GM12878 (cell line): ENCODE data around the gene POR. TPM values are rescaled to one million over a fixed set of nuclear protein-coding genes. Genes with fewer than 3 reads are reported as not detected.
A peak's percentile ranks its signal among the peaks of the same experiment; 100 is the strongest.

Experiments
- ATAC-seq: fragments of 200-7000 bp; cut with Tn5 transposase; 3 replicates; pipeline ENCODE4 v1.9.1; 2020; ENCODE audit warnings: mild to moderate bottlenecking, moderate library complexity
- BruUV-seq: library from RNA; stranded (reverse); fragments of 400-500 nt; replicated peaks from 2 replicates; lab custom pipeline; 2021; lab: Mats Ljungman, UMichigan
- CTCF ChIA-PET: fragments of 300-600 bp; sonication (Branson Sonifier 250); formaldehyde crosslinking; extraction: SDS; loops from one replicate; lab custom pipeline; 2021; ENCODE audit warnings: inconsistent platforms; lab: Yijun Ruan, JAX
- POLR2A ChIA-PET: fragments of 350-600 bp; formaldehyde crosslinking; extraction: SDS; loops from one replicate; lab custom pipeline; 2021; ENCODE audit warnings: inconsistent platforms; lab: Charles Lee
- RAD21 ChIA-PET: fragments of 300-600 bp; sonication (Branson Sonifier 250); formaldehyde crosslinking; loops from one replicate; lab custom pipeline; 2023; ENCODE audit warnings: antibody characterized with exemption; ENCODE audit not compliant: unreplicated experiment; lab: Charles Lee
- SMC1A ChIA-PET: fragments of 300-600 bp; sonication (Branson Sonifier 250); formaldehyde crosslinking; loops from one replicate; lab custom pipeline; 2023; ENCODE audit not compliant: unreplicated experiment, uncharacterized antibody; lab: Charles Lee
- DNase-seq: peaks from one replicate; pipeline ENCODE4 v3.0.0-alpha.2; 2011; ENCODE audit warnings: low read depth, low spot score
- FAIRE-seq: peaks from 3 replicates; lab custom pipeline; 2011; peaks lifted over from hg19 to GRCh38; lab: Jason Lieb, UNC
- H2AFZ ChIP-seq: 2 replicates; pipeline ENCODE4 v1.6.0; 2011; ENCODE audit warnings: low read depth, low read length, control low read depth; ENCODE audit not compliant: control insufficient read depth
- H3K27ac ChIP-seq: 2 replicates; pipeline ENCODE4 v1.5.1; 2011; ENCODE audit warnings: control low read depth; ENCODE audit not compliant: control insufficient read depth, insufficient read depth
- H3K27me3 ChIP-seq, 2 experiments: replicated peaks in 1 of 2; 2 replicates each; pipeline versions ENCODE4 v1.6.0 to v1.6.1; 2011; ENCODE audit warnings: low read length in 1 of 2; ENCODE audit not compliant: control insufficient read depth in 2 of 2, insufficient read depth in 2 of 2
- H3K36me3 ChIP-seq, 2 experiments: 2 replicates each; pipeline ENCODE4 v1.5.1; 2011; ENCODE audit warnings: low read length in 1 of 2; ENCODE audit not compliant: control insufficient read depth in 2 of 2, insufficient read depth in 2 of 2
- H3K4me1 ChIP-seq: 2 replicates; pipeline ENCODE4 v1.6.1; 2011; ENCODE audit warnings: mild to moderate bottlenecking, low read length, moderate library complexity, mixed read lengths; ENCODE audit not compliant: control insufficient read depth, insufficient read depth
- H3K4me2 ChIP-seq: 2 replicates; pipeline ENCODE4 v1.6.0; 2011; ENCODE audit warnings: control low read depth; ENCODE audit not compliant: control insufficient read depth, insufficient read depth
- H3K4me3 ChIP-seq: fragments of 200-600 bp; sonication (generic); 2 replicates; pipeline ENCODE4 v1.5.1; 2016
- H3K79me2 ChIP-seq: 2 replicates; pipeline ENCODE4 v1.6.0; 2011; ENCODE audit warnings: low read length; ENCODE audit not compliant: control insufficient read depth, insufficient read depth
- H3K9ac ChIP-seq: 2 replicates; pipeline ENCODE4 v1.8.0; 2011; ENCODE audit warnings: low read length, control low read depth, mixed read lengths; ENCODE audit not compliant: control insufficient read depth, insufficient read depth
- H3K9me3 ChIP-seq: replicated peaks from 3 replicates; pipeline ENCODE4 v1.5.1; 2011; ENCODE audit warnings: mild to moderate bottlenecking, low read length; ENCODE audit not compliant: control insufficient read depth, insufficient read depth
- H4K20me1 ChIP-seq: 2 replicates; pipeline ENCODE4 v1.6.0; 2011; ENCODE audit not compliant: control insufficient read depth, insufficient read depth
- BACH1 ChIP-seq: fragments of 450-650 bp; IDR thresholded peaks from 2 replicates; pipeline ENCODE4 v1.6.1; 2017; ENCODE audit warnings: mild to moderate bottlenecking, borderline replicate concordance
- MXI1 ChIP-seq: fragments of 150-350 bp; IDR thresholded peaks from 2 replicates; pipeline ENCODE4 v1.6.1; 2011; ENCODE audit warnings: low read depth, mild to moderate bottlenecking, inconsistent platforms, low read length, improper control_type of control experiment
- MYC ChIP-seq: IDR thresholded peaks from 2 replicates; pipeline ENCODE4 v1.6.1; 2011; ENCODE audit warnings: mild to moderate bottlenecking, low read length, moderate library complexity, inconsistent platforms; ENCODE audit not compliant: insufficient read depth, insufficient replicate concordance, insufficient read length, severe bottlenecking
- TCF12 ChIP-seq: IDR thresholded peaks from 2 replicates; pipeline ENCODE4 v1.6.1; 2011; ENCODE audit warnings: low read depth, mild to moderate bottlenecking, low read length
- ZNF384 ChIP-seq: IDR thresholded peaks from 2 replicates; pipeline ENCODE4 v1.6.1; 2012; ENCODE audit warnings: low read depth, mild to moderate bottlenecking, low read length, improper control_type of control experiment, borderline replicate concordance
- ZNF622 ChIP-seq: fragments of 450-650 bp; IDR thresholded peaks from 2 replicates; pipeline ENCODE4 v1.6.1; 2017; ENCODE audit warnings: mild to moderate bottlenecking, inconsistent platforms
- WGBS: methylation state at CpG from one replicate; pipeline ENCODE4 v1.1.6; 2016; ENCODE audit warnings: low lambda C conversion rate; ENCODE audit not compliant: insufficient replicate concordance, insufficient coverage; ENCODE audit errors: missing lambda C conversion rate; 5-methylcytosine and 5-hydroxymethylcytosine counted together
- in situ Hi-C: fragments of 300-500 bp; cut with MboI; formaldehyde crosslinking; loops from 9 replicates; pipeline ENCODE4 v1.14.3; 2018; ENCODE audit warnings: mixed read lengths
- intact Hi-C: fragments of 100-400 bp; cut with micrococcal nuclease; formaldehyde crosslinking; loops from one replicate; pipeline ENCODE4 v1.14.2; 2022; ENCODE audit not compliant: unreplicated experiment
- polyA plus RNA-seq, 11 experiments: library from polyadenylated mRNA; depleted of rRNA in 4 of 11; unstranded in 6 of 11; stranded (reverse) in 5 of 11; fragments of >200 nt; fragmentation: Nextera tagmentation in 4 of 11; fragmentation: Illumina TruSeq in 1 of 11; extraction: Ambion mirVana in 4 of 11; extraction: Trizol in 1 of 11; gene quantifications; 1 replicate in 1 of 11; 2 replicates in 10 of 11; pipeline versions ENCODE4 v1.2.1 to v1.2.3, GENCODE V29; 2011 to 2016; ENCODE audit warnings: inconsistent platforms in 2 of 11, missing spikeins in 2 of 11, low read depth in 1 of 11
- total RNA-seq, 4 experiments: library from RNA; depleted of rRNA in 3 of 4; stranded (reverse); fragments of >200 nt in 3 of 4; fragmentation: Illumina TruSeq in 1 of 4; extraction: Trizol in 1 of 4; gene quantifications; 2 replicates each; pipeline versions ENCODE4 v1.2.1 to v1.2.3, GENCODE V29; 2013 to 2021
- TF ChIP-seq, protein P1 (sequence below): IDR thresholded peaks from 2 replicates; pipeline ENCODE4 v1.6.1; 2012; ENCODE audit warnings: low read depth, low read length, improper control_type of control experiment
- TF ChIP-seq, protein P2 (sequence below): fragments of 450-650 bp; IDR thresholded peaks from 2 replicates; pipeline ENCODE4 v1.6.1; 2018; ENCODE audit warnings: borderline replicate concordance, mild to moderate bottlenecking; ENCODE audit not compliant: partially characterized antibody
- TF ChIP-seq, protein P3 (sequence below): IDR thresholded peaks from 2 replicates; pipeline ENCODE4 v1.6.1; 2011; ENCODE audit warnings: borderline replicate concordance, low read depth, mild to moderate bottlenecking, moderate library complexity, low read length; ENCODE audit not compliant: insufficient read depth, poor library complexity, severe bottlenecking

POR gene
- total and polyA plus RNA-seq, 10 of the 15 experiments (the other 5 are each of a cell fraction or from before 2014, with no cell fraction given) = 2.2 to 75.8 (median 35.9) TPM

DNA sequence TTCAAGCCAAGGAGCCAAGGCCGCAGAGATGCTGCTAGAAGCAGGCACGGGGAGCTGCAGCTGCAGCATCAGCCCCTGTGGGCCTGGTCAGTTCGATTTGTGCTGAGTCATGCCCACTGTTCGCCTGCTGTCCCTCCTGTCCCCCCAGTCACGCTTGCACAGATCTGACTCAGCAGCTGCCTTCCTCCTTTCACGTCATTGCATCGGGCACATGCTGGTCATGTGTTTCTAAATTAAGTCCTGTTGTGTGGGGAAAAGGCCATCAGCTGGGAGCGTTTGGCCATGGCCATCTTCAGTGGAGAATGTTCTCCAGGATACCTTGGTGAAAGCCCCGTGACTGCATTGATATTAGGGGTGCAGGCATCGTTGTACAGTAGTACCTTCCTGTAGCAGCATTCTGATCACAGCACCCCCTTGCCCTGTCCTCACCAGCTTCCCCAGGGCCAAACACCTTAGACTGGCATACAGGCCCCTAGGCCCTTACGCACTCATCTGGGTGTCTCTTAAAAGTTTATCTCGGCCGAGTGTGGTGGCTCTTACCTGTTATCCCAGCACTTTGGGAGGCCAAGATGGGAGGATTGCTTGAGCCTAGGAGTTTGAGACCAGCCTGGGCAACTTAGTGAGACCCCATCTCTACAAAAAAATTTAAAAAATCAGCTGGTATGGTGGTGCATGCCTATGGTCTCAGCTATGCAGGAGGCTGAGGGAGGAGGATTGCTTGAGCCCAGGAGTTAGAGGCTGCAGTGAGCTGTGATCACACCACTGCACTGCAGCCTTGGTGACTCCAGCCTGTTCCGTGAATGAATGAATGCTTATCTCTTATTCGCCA is 23.2 kb downstream of the POR start:
- ChIA-PET CTCF (interaction anchor here (0.6 to 0.8 kb wide), 2 partner anchors 13 to 97 kb away, joined by 3 read pairs; no protein-coding TSS in a partner anchor), POLR2A (no interaction called here), RAD21 (no interaction called here), SMC1A (interaction anchor here (0.6 kb wide), 1 partner anchor 98 kb away, joined by 3 read pairs; no protein-coding TSS in a partner anchor)
- intact Hi-C loops (no loop called here), in situ Hi-C loops (no loop called here)
- Histone ChIP-seq H3K9me3 (no peaks in the 10 kb centered on the region; the same call in 2 of the 3 replicates), H2AFZ (no peak overlapping the region), H3K27ac (no peak overlapping the region), H3K9ac (no peak overlapping the region), H3K27me3 (no peaks in the 10 kb centered on the region), H3K4me1 (no peaks in the 10 kb centered on the region), H3K36me3 (no peaks in the 10 kb centered on the region; a peak in 1 of 4 replicates), H3K4me3 (no peak overlapping the region), H4K20me1 (no peaks in the 10 kb centered on the region), H3K4me2 (no peak overlapping the region), H3K79me2 (no peaks in the 10 kb centered on the region; the same call in 1 of the 2 replicates)
- TF ChIP-seq TCF12 (no peak), MXI1 (no peak), ZNF384 (no peak), MYC (no peak), ZNF622 (no peak), BACH1 (peak; percentile 62)
- TF ChIP-seq, protein P1, sequence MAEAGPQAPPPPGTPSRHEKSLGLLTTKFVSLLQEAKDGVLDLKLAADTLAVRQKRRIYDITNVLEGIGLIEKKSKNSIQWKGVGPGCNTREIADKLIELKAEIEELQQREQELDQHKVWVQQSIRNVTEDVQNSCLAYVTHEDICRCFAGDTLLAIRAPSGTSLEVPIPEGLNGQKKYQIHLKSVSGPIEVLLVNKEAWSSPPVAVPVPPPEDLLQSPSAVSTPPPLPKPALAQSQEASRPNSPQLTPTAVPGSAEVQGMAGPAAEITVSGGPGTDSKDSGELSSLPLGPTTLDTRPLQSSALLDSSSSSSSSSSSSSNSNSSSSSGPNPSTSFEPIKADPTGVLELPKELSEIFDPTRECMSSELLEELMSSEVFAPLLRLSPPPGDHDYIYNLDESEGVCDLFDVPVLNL = no peak
- TF ChIP-seq, protein P2, sequence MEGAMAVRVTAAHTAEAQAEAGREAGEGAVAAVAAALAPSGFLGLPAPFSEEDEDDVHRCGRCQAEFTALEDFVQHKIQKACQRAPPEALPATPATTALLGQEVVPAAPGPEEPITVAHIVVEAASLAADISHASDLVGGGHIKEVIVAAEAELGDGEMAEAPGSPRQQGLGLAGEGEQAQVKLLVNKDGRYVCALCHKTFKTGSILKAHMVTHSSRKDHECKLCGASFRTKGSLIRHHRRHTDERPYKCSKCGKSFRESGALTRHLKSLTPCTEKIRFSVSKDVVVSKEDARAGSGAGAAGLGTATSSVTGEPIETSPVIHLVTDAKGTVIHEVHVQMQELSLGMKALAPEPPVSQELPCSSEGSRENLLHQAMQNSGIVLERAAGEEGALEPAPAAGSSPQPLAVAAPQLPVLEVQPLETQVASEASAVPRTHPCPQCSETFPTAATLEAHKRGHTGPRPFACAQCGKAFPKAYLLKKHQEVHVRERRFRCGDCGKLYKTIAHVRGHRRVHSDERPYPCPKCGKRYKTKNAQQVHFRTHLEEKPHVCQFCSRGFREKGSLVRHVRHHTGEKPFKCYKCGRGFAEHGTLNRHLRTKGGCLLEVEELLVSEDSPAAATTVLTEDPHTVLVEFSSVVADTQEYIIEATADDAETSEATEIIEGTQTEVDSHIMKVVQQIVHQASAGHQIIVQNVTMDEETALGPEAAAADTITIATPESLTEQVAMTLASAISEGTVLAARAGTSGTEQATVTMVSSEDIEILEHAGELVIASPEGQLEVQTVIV = no peak
- TF ChIP-seq, protein P3, sequence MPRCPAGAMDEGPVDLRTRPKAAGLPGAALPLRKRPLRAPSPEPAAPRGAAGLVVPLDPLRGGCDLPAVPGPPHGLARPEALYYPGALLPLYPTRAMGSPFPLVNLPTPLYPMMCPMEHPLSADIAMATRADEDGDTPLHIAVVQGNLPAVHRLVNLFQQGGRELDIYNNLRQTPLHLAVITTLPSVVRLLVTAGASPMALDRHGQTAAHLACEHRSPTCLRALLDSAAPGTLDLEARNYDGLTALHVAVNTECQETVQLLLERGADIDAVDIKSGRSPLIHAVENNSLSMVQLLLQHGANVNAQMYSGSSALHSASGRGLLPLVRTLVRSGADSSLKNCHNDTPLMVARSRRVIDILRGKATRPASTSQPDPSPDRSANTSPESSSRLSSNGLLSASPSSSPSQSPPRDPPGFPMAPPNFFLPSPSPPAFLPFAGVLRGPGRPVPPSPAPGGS = peak; percentile 57
- DNase-seq = no peak
- ATAC-seq = no peak
- no TSS peak for BruUV-seq
- no peak for FAIRE-seq
- WGBS = 75% methylated on average over 15 of the region's 15 CpGs
